Liver (tissue), 9 donors: ENCODE data around the gene OTUD5. TPM values are rescaled to one million over a fixed set of nuclear protein-coding genes. Genes with fewer than 3 reads are reported as not detected.

Source experiments
- DNase-seq: peaks from one replicate; pipeline ENCODE4 v3.0.0-alpha.2; 2017; ENCODE audit warnings: low spot score
- H3K27ac ChIP-seq, 2 donors: one replicate each; pipeline ENCODE4 v1.7.0; 2013; ENCODE audit warnings: inconsistent platforms in 2 of 2, low read length in 2 of 2, control low read depth in 1 of 2, low read depth in 1 of 2, mild to moderate bottlenecking in 1 of 2
- H3K27me3 ChIP-seq, 4 donors: one replicate each; pipeline versions ENCODE4 v1.6.1 to v1.7.0; 2013; ENCODE audit warnings: low read length in 3 of 4, inconsistent platforms in 1 of 4, mild to moderate bottlenecking in 1 of 4, moderate library complexity in 1 of 4; ENCODE audit not compliant: control insufficient read depth in 4 of 4, insufficient read depth in 4 of 4
- H3K36me3 ChIP-seq, 4 donors: one replicate each; pipeline versions ENCODE4 v1.6.1 to v1.7.0; 2013; ENCODE audit warnings: low read length in 3 of 4, mild to moderate bottlenecking in 3 of 4, low read depth in 1 of 4, moderate library complexity in 1 of 4; ENCODE audit not compliant: control insufficient read depth in 4 of 4, insufficient read depth in 3 of 4
- H3K4me1 ChIP-seq, 4 donors: one replicate each; pipeline versions ENCODE4 v1.6.1 to v1.7.0; 2013; ENCODE audit warnings: low read length in 3 of 4, mild to moderate bottlenecking in 3 of 4, moderate library complexity in 1 of 4; ENCODE audit not compliant: control insufficient read depth in 4 of 4, insufficient read depth in 4 of 4
- H3K4me3 ChIP-seq, 3 donors: one replicate each; pipeline versions ENCODE4 v1.6.1 to v1.7.0; 2013; ENCODE audit warnings: low read length in 3 of 3, control low read depth in 1 of 3, low read depth in 1 of 3, mild to moderate bottlenecking in 1 of 3
- H3K9ac ChIP-seq, 2 donors: one replicate each; pipeline ENCODE4 v1.7.0; 2013; ENCODE audit warnings: low read length in 2 of 2, mild to moderate bottlenecking in 2 of 2, moderate library complexity in 2 of 2, control low read depth in 1 of 2, low read depth in 1 of 2
- H3K9me3 ChIP-seq, 4 donors: one replicate each; pipeline versions ENCODE4 v1.6.1 to v1.7.0; 2013; ENCODE audit warnings: low read length in 3 of 4; ENCODE audit not compliant: control insufficient read depth in 4 of 4
- EGR1 ChIP-seq, 2 donors: IDR thresholded peaks; 2 replicates each; pipeline ENCODE4 v1.6.1; 2016 to 2018; ENCODE audit warnings: antibody characterized with exemption in 2 of 2, low read depth in 2 of 2
- FOXA1 ChIP-seq: IDR thresholded peaks from 2 replicates; pipeline ENCODE4 v1.6.1; 2016; ENCODE audit warnings: antibody characterized with exemption
- FOXA2 ChIP-seq: IDR thresholded peaks from 2 replicates; pipeline ENCODE4 v1.6.1; 2016; ENCODE audit warnings: antibody characterized with exemption
- GABPA ChIP-seq, 2 donors: IDR thresholded peaks in 1 of 2; conservative IDR thresholded peaks in 1 of 2; 2 replicates each; pipeline ENCODE4 v1.6.1; 2016; ENCODE audit warnings: antibody characterized with exemption in 2 of 2, mild to moderate bottlenecking in 1 of 2, moderate library complexity in 1 of 2
- HNF4A ChIP-seq, 2 donors: conservative IDR thresholded peaks; 2 replicates each; pipeline ENCODE4 v1.6.1; 2016; ENCODE audit warnings: antibody characterized with exemption in 2 of 2, mild to moderate bottlenecking in 2 of 2
- HNF4G ChIP-seq: IDR thresholded peaks from 2 replicates; pipeline ENCODE4 v1.6.1; 2016; ENCODE audit warnings: antibody characterized with exemption
- JUND ChIP-seq, 2 donors: IDR thresholded peaks; 2 replicates each; pipeline ENCODE4 v1.6.1; 2016; ENCODE audit warnings: antibody characterized with exemption in 2 of 2
- NR2F2 ChIP-seq: IDR thresholded peaks from 2 replicates; pipeline ENCODE4 v1.6.1; 2016; ENCODE audit warnings: antibody characterized with exemption
- RAD21 ChIP-seq, 2 donors: IDR thresholded peaks; 2 replicates each; pipeline ENCODE4 v1.6.1; 2016; ENCODE audit warnings: antibody characterized with exemption in 2 of 2, mild to moderate bottlenecking in 2 of 2
- RXRA ChIP-seq, 2 donors: IDR thresholded peaks; 2 replicates each; pipeline ENCODE4 v1.6.1; 2017 to 2018; ENCODE audit warnings: antibody characterized with exemption in 2 of 2, mild to moderate bottlenecking in 1 of 2
- SP1 ChIP-seq: IDR thresholded peaks from 2 replicates; pipeline ENCODE4 v1.6.1; 2018; ENCODE audit warnings: antibody characterized with exemption, mild to moderate bottlenecking
- TAF1 ChIP-seq: conservative IDR thresholded peaks from 2 replicates; pipeline ENCODE4 v1.6.1; 2016; ENCODE audit warnings: antibody characterized with exemption, mild to moderate bottlenecking
- YY1 ChIP-seq: IDR thresholded peaks from 2 replicates; pipeline ENCODE4 v1.6.1; 2016; ENCODE audit warnings: antibody characterized with exemption, mild to moderate bottlenecking
- WGBS: extraction: QIAGEN DNeasy Blood & Tissue Kit; methylation state at CpG from one replicate; pipeline ENCODE4 v1.1.7; 2013; 5-methylcytosine and 5-hydroxymethylcytosine counted together
- polyA plus RNA-seq, 2 donors: library from polyadenylated mRNA; stranded (reverse) in 1 of 2; unstranded in 1 of 2; fragments of 200-250 nt in 1 of 2; fragments of >200 nt in 1 of 2; fragmentation: Nextera tagmentation in 1 of 2; extraction: Ambion mirVana in 1 of 2; gene quantifications; one replicate each; pipeline versions ENCODE4 v1.2.1 to v1.2.3, GENCODE V29; 2013 to 2015
- total RNA-seq, 2 donors: library from RNA; depleted of rRNA; stranded (reverse); fragments of >200 nt; gene quantifications; one replicate each; pipeline ENCODE4 v1.2.3, GENCODE V29; 2014
- TF ChIP-seq, protein P1 (sequence below): IDR thresholded peaks from 2 replicates; pipeline ENCODE4 v1.6.1; 2016; ENCODE audit warnings: antibody characterized with exemption
- TF ChIP-seq, protein P2 (sequence below): IDR thresholded peaks from 2 replicates; pipeline ENCODE4 v1.6.1; 2016; ENCODE audit warnings: antibody characterized with exemption
- TF ChIP-seq, protein P3 (sequence below): fragments of 150-350 bp; IDR thresholded peaks from 2 replicates; pipeline ENCODE4 v1.5.1; 2017; ENCODE audit warnings: improper control_type of control experiment, low read depth, low read length; ENCODE audit not compliant: missing input control
- TF ChIP-seq, protein P4 (sequence below): IDR thresholded peaks from 2 replicates; pipeline ENCODE4 v1.6.1; 2016; ENCODE audit warnings: antibody characterized with exemption, mild to moderate bottlenecking
- TF ChIP-seq, protein P5 (sequence below): IDR thresholded peaks from 2 replicates; pipeline ENCODE4 v1.6.1; 2016; ENCODE audit warnings: antibody characterized with exemption
- donor health status: healthy.
- donor health status: healthy.
- donor health status: healthy.
- donor health status: healthy.
- donor health status: healthy.

Gene OTUD5
- total and polyA plus RNA-seq, 4 donors, result 9.3 to 29.3 (median 17.9) TPM

DNA sequence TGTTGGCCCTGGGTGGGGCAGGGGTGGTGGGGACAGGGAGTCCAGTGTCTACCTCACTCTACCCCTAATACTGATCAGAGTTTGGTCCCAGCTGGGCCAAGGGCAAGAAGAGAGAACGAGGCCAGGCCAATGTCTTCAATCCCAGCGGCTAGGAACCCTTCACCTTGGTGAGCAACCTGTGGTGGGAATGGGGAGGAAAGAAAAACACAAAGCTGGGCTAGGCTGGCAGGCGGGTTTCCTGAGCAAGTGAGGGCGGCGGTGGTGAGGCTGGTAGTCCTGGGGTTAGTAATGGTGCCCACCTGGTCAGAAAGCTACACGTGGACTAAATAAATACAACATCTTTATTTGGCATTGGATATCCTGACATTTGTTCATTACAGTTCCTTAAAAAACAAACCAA, 54.1 kb downstream of the OTUD5 start:
- 92% methylated on average over 6 of the region's 6 CpGs for WGBS
- no peaks in the 10 kb centered on the region for H3K9me3 ChIP-seq
- H3K36me3 ChIP-seq, result peaks cover 4 to 48% (median 12%) of the 10 kb centered on the region in 4 donors
- no peaks in the 10 kb centered on the region for H3K27me3 ChIP-seq
- no peak overlapping the region for H3K9ac ChIP-seq
- DNase-seq, result no peak
- H3K4me1 ChIP-seq, result peaks cover 2 to 5% (median 3%) of the 10 kb centered on the region in 4 donors
- no peak overlapping the region for H3K4me3 ChIP-seq
- TF ChIP-seq, protein P1, sequence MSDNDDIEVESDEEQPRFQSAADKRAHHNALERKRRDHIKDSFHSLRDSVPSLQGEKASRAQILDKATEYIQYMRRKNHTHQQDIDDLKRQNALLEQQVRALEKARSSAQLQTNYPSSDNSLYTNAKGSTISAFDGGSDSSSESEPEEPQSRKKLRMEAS, result no peak
- TF ChIP-seq EGR1 (IDR thresholded peaks at IDR 0.05; ENCODE audit: low read depth in 2 of 2) (no peak), YY1 (no peak), HNF4G (no peak), GABPA (IDR thresholded peaks at IDR 0.05 in 1 of 2, conservative IDR thresholded peaks at IDR 0.05 in 1 of 2) (no peak), JUND (IDR thresholded peaks at IDR 0.05) (no peak), NR2F2 (no peak), FOXA2 (no peak)
- TF ChIP-seq, protein P2, sequence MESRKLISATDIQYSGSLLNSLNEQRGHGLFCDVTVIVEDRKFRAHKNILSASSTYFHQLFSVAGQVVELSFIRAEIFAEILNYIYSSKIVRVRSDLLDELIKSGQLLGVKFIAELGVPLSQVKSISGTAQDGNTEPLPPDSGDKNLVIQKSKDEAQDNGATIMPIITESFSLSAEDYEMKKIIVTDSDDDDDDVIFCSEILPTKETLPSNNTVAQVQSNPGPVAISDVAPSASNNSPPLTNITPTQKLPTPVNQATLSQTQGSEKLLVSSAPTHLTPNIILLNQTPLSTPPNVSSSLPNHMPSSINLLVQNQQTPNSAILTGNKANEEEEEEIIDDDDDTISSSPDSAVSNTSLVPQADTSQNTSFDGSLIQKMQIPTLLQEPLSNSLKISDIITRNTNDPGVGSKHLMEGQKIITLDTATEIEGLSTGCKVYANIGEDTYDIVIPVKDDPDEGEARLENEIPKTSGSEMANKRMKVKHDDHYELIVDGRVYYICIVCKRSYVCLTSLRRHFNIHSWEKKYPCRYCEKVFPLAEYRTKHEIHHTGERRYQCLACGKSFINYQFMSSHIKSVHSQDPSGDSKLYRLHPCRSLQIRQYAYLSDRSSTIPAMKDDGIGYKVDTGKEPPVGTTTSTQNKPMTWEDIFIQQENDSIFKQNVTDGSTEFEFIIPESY, result no peak
- TF ChIP-seq, protein P3, sequence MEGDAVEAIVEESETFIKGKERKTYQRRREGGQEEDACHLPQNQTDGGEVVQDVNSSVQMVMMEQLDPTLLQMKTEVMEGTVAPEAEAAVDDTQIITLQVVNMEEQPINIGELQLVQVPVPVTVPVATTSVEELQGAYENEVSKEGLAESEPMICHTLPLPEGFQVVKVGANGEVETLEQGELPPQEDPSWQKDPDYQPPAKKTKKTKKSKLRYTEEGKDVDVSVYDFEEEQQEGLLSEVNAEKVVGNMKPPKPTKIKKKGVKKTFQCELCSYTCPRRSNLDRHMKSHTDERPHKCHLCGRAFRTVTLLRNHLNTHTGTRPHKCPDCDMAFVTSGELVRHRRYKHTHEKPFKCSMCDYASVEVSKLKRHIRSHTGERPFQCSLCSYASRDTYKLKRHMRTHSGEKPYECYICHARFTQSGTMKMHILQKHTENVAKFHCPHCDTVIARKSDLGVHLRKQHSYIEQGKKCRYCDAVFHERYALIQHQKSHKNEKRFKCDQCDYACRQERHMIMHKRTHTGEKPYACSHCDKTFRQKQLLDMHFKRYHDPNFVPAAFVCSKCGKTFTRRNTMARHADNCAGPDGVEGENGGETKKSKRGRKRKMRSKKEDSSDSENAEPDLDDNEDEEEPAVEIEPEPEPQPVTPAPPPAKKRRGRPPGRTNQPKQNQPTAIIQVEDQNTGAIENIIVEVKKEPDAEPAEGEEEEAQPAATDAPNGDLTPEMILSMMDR, result no peak
- TF ChIP-seq, protein P4, sequence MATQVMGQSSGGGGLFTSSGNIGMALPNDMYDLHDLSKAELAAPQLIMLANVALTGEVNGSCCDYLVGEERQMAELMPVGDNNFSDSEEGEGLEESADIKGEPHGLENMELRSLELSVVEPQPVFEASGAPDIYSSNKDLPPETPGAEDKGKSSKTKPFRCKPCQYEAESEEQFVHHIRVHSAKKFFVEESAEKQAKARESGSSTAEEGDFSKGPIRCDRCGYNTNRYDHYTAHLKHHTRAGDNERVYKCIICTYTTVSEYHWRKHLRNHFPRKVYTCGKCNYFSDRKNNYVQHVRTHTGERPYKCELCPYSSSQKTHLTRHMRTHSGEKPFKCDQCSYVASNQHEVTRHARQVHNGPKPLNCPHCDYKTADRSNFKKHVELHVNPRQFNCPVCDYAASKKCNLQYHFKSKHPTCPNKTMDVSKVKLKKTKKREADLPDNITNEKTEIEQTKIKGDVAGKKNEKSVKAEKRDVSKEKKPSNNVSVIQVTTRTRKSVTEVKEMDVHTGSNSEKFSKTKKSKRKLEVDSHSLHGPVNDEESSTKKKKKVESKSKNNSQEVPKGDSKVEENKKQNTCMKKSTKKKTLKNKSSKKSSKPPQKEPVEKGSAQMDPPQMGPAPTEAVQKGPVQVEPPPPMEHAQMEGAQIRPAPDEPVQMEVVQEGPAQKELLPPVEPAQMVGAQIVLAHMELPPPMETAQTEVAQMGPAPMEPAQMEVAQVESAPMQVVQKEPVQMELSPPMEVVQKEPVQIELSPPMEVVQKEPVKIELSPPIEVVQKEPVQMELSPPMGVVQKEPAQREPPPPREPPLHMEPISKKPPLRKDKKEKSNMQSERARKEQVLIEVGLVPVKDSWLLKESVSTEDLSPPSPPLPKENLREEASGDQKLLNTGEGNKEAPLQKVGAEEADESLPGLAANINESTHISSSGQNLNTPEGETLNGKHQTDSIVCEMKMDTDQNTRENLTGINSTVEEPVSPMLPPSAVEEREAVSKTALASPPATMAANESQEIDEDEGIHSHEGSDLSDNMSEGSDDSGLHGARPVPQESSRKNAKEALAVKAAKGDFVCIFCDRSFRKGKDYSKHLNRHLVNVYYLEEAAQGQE, result no peak
- no peak overlapping the region for H3K27ac ChIP-seq

DNA sequence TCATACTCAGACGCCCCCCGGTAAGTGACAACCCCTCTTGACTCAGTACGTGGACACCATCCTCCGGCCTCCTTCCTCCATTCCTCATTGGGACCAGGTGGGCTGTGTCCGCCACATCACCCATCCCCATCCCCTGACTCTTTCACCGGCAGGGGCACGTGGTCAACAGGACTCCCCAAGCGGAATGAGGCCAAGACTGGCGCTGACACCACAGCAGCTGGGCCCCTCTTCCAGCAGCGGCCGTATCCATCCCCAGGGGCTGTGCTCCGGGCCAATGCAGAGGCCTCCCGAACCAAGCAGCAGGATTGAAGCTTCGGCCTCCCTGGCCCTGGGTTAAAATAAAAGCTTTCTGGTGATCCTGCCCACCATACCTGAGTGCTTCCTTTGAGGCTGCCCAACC, 54.6 kb downstream of the OTUD5 start:
- Histone ChIP-seq H3K9me3 (no peaks in the 10 kb centered on the region), H3K4me3 (no peak overlapping the region), H3K27ac (no peak overlapping the region), H3K36me3 (peaks cover 4 to 48% (median 12%) of the 10 kb centered on the region in 4 donors), H3K27me3 (no peaks in the 10 kb centered on the region), H3K9ac (no peak overlapping the region), H3K4me1 (peaks cover 2 to 5% (median 3%) of the 10 kb centered on the region in 4 donors)
- no peak for DNase-seq
- TF ChIP-seq, protein P2, result no peak
- TF ChIP-seq TAF1 (no peak), FOXA2 (no peak), EGR1 (IDR thresholded peaks at IDR 0.05; ENCODE audit: low read depth in 2 of 2) (no peak), RAD21 (IDR thresholded peaks at IDR 0.05) (no peak), GABPA (IDR thresholded peaks at IDR 0.05 in 1 of 2, conservative IDR thresholded peaks at IDR 0.05 in 1 of 2) (no peak), SP1 (no peak), HNF4A (conservative IDR thresholded peaks at IDR 0.05) (no peak), NR2F2 (no peak), YY1 (no peak), HNF4G (no peak), FOXA1 (no peak), JUND (IDR thresholded peaks at IDR 0.05) (no peak), RXRA (IDR thresholded peaks at IDR 0.05) (no peak)
- TF ChIP-seq, protein P1, result no peak
- TF ChIP-seq, protein P5, sequence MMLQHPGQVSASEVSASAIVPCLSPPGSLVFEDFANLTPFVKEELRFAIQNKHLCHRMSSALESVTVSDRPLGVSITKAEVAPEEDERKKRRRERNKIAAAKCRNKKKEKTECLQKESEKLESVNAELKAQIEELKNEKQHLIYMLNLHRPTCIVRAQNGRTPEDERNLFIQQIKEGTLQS, result no peak
- 93% methylated on average over 14 of the region's 14 CpGs for WGBS
